Thoracic aorta (tissue), 2 donors: ENCODE data around the gene CSF1R. TPM values are rescaled to one million over a fixed set of nuclear protein-coding genes. Genes with fewer than 3 reads are reported as not detected.

ENCODE experiments used
- ATAC-seq: fragments of 150-250 bp; one replicate; pipeline ENCODE4 v1.8.0; 2017; ENCODE audit warnings: low read depth; ENCODE audit not compliant: insufficient number of reproducible peaks, low FRiP score
- DNase-seq: peaks from one replicate; pipeline ENCODE4 v3.0.0-alpha.2; 2020; ENCODE audit warnings: low spot score
- H3K27ac ChIP-seq, 2 donors: fragments of 200-600 bp; sonication (generic); 1 replicate in 1 of 2; 2 replicates in 1 of 2; pipeline ENCODE4 v1.5.1; 2016; ENCODE audit warnings: mild to moderate bottlenecking in 2 of 2, moderate library complexity in 2 of 2
- H3K27me3 ChIP-seq: fragments of 200-600 bp; sonication (generic); replicated peaks from 2 replicates; pipeline ENCODE4 v1.6.0; 2016; ENCODE audit warnings: mild to moderate bottlenecking; ENCODE audit not compliant: insufficient read depth
- H3K36me3 ChIP-seq: fragments of 200-600 bp; sonication (generic); one replicate; pipeline ENCODE4 v1.5.1; 2016
- H3K4me1 ChIP-seq, 2 donors: fragments of 200-600 bp; sonication (generic); 1 replicate in 1 of 2; 2 replicates in 1 of 2; pipeline versions ENCODE4 v1.5.1 to v1.6.0; 2016; ENCODE audit warnings: low read depth in 2 of 2, mild to moderate bottlenecking in 1 of 2; ENCODE audit not compliant: control insufficient read depth in 1 of 2
- H3K4me3 ChIP-seq: fragments of 200-600 bp; sonication (generic); 2 replicates; pipeline ENCODE4 v1.5.1; 2016; ENCODE audit warnings: mild to moderate bottlenecking
- H3K9me3 ChIP-seq: fragments of 200-600 bp; sonication (generic); 2 replicates; pipeline ENCODE4 v1.5.1; 2016
- CTCF ChIP-seq: fragments of 200-600 bp; sonication (generic); IDR thresholded peaks from one replicate; pipeline ENCODE4 v1.5.1; 2019; ENCODE audit warnings: antibody characterized with exemption
- total RNA-seq, 2 donors: library from RNA; depleted of rRNA; stranded (reverse); fragments of >200 nt; gene quantifications; one replicate each; pipeline versions ENCODE4 v1.1.0 to v1.2.3, GENCODE V29; 2016

Gene CSF1R
- total RNA-seq, 2 donors from 2014 or later = 76.3 to 98.6 TPM

DNA sequence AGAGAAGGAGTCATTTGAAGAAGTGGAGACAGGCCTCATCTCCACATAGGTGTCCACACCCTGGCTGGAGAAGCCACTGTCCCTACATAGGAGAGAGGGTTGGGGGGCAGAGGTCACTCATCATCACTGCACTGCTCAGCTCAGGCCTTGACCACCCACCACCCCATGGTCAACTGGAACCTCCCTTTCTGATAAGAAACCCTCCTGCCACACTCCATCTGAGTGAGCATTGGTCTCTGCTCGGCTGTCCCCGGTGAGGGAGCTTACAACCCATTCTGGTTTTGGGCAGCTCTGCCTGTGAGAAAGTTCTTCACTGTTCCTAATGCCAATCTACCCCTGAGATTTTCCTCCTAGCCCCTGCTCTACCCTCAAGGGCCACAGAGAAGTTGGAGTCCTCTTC is 28.8 kb downstream of the CSF1R start:
- Histone ChIP-seq H3K9me3 (no peaks in the 10 kb centered on the region), H3K27ac (no peak overlapping the region), H3K36me3 (peaks cover 14% of the 10 kb centered on the region), H3K4me1 (no peaks in the 10 kb centered on the region), H3K4me3 (no peak overlapping the region), H3K27me3 (no peaks in the 10 kb centered on the region)
- DNase-seq = no peak
- TF ChIP-seq CTCF = no peak
- ATAC-seq = no peak

DNA sequence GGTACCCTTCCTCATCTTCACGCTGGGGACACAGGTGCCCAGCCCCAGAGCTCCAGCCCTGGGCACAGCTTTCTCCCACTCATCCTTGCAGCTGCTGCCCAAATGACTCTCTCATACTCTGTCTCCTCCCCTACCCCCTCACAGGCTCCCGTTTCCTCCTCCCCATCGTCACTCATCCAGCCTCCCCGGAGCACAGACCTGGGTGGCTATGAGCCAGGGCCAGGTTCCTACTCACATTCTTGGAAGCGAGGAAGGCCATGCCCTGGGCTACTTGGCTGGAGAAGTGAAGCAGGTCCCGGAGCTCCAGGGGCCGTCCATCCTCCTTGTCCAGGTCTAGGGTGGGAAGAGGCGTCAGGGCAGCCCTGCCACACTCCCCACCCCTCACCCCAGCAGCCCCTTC is 29.3 kb downstream of the CSF1R start:
- no peaks in the 10 kb centered on the region for H3K4me1 ChIP-seq
- no peak for TF ChIP-seq CTCF
- H3K9me3 ChIP-seq = no peaks in the 10 kb centered on the region
- peaks cover 19% of the 10 kb centered on the region for H3K36me3 ChIP-seq
- no peak overlapping the region for H3K4me3 ChIP-seq
- DNase-seq (no peak), ATAC-seq (no peak)
- H3K27me3 ChIP-seq = no peaks in the 10 kb centered on the region
- no peak overlapping the region for H3K27ac ChIP-seq

- no peak overlapping the region for H3K4me3 ChIP-seq
- H3K27me3 ChIP-seq = no peaks in the 10 kb centered on the region
- H3K36me3 ChIP-seq = peaks cover 29% of the 10 kb centered on the region
- ATAC-seq (no peak), DNase-seq (no peak)
- no peak overlapping the region for H3K27ac ChIP-seq
- no peaks in the 10 kb centered on the region for H3K9me3 ChIP-seq
- TF ChIP-seq CTCF = no peak
- H3K4me1 ChIP-seq = no peaks in the 10 kb centered on the region
Observed at GRCh38 chr5:150056075-150056443, 30.3 kb downstream of the CSF1R start.

- Histone ChIP-seq H3K9me3 (no peaks in the 10 kb centered on the region), H3K36me3 (peaks cover 34% of the 10 kb centered on the region), H3K27ac (no peak overlapping the region), H3K27me3 (no peaks in the 10 kb centered on the region), H3K4me3 (no peak overlapping the region), H3K4me1 (no peaks in the 10 kb centered on the region)
- TF ChIP-seq CTCF = no peak
- DNase-seq (no peak), ATAC-seq (no peak)
Observed at GRCh38 chr5:150055326-150056074, 30.9 kb downstream of the CSF1R start.

GRCh38 chr5:150054569-150054968 is 31.8 kb downstream of the CSF1R start:
- Histone ChIP-seq H3K4me3 (no peak overlapping the region), H3K27ac (no peak overlapping the region), H3K4me1 (no peaks in the 10 kb centered on the region), H3K27me3 (no peaks in the 10 kb centered on the region), H3K9me3 (no peaks in the 10 kb centered on the region), H3K36me3 (peaks cover 43% of the 10 kb centered on the region)
- no peak for ATAC-seq
- DNase-seq = no peak
- no peak for TF ChIP-seq CTCF
